Right renal cortex interstitium (tissue), 3 donors: ENCODE results near the gene RAB11FIP5. TPM values are rescaled to one million over a fixed set of nuclear protein-coding genes. Genes with fewer than 3 reads are reported as not detected.

Source experiments
- DNase-seq, 3 donors: peaks; one replicate each; pipeline ENCODE4 v3.0.0-alpha.2; 2013; ENCODE audit warnings: low read depth in 3 of 3, low spot score in 2 of 3
- polyA plus RNA-seq, 3 donors: library from polyadenylated mRNA; unstranded; fragments of 120-200 nt; gene quantifications; one replicate each; pipeline ENCODE4 v1.2.1, GENCODE V29; 2013; ENCODE audit not compliant: insufficient read length in 3 of 3

The RAB11FIP5 gene
- polyA plus RNA-seq, 3 donors, result 39.9 to 45.0 (median 40.3) TPM

DNA sequence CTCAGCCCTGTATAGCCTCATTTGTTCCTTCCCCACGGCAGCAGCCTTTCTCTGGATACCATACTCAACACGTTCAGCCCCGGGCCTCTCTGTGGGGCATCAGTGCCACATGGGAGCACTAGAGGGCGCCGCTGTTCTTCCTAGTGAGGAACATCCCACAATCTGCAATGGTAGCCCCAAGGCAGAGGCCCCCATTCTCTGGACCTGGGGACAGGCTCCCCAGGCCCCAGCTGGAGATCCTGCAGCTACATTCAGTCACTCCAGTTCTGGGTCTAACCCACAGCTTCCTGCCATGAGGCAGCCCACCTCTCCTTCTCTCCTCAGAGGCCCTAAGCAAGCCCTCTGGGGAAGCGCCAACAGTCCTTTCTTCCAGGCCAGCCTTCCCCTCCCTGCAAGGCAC lies 27.1 kb downstream of the RAB11FIP5 start:
- no peak for DNase-seq

DNA sequence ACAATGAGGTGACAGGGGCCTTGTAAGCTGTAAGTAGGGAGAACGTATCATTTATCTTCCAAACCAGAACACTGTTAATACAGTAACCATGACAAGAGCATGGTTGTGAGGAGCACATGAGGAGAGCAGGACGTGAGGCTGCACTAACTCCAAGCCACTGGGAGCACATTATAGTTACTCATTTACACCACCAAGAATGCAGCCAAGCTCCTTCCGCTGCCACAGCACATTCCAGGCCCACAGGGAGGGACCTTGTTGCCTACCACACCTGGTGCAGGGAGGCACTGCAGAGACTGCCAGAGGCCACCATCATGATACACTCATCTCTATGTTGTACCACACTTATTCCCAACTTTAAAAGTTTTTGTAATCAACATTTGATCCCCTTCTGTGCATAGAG lies 27.8 kb downstream of the RAB11FIP5 start:
- DNase-seq, result no peak

DNA sequence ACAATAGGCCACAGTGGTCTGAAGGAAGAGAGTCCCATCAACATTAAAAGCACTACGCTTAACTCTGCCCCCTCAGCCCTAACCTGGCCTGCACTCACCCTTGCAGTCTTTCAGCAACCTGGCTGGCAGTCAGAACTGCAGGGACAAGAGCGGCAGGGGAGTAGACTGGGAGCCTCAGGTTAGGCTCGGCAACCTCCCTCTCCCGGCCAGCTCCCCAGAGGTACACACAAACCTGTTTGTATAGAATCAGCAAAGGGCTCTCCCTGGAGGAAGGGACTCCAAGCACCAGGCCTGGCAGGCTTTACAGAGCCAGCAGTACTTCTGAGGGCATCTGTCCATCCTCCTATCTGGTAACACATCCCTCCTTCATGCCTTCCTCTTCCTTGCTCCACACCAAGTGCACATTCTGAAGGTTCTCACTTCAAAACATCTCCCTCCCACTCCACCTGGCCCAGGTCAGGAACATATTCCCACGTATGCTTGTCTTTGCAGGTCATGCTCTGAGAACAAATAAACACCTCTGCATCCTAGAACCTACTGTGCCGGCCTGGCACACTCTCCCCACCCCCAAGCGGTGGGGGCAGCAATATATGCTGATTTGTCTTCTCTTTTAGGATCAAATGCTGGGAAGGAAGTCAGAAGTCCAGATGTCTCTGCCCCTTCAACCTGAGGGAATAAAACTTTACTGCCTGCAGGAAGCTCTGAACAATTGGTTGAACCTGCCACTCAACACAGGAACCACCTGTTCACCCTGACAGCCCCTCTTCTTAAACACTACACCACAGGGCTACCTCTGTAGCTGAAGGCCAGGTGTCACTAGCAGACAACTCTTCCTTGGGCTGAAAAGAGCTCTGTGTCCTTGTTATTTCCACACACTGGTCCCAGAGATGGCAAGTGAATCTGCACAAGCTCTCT lies 28.6 kb downstream of the RAB11FIP5 start:
- DNase-seq, result no peak

- DNase-seq, result no peak
Observed at GRCh38 chr2:73082523-73083410, 30.0 kb downstream of the RAB11FIP5 start.

- no peak for DNase-seq
Observed at GRCh38 chr2:73081181-73081671, 31.5 kb downstream of the RAB11FIP5 start.

- DNase-seq, result no peak
Observed at GRCh38 chr2:73080321-73081131, 32.2 kb downstream of the RAB11FIP5 start.

- no peak for DNase-seq
Observed at GRCh38 chr2:73079636-73080035, 33.1 kb downstream of the RAB11FIP5 start.

DNA sequence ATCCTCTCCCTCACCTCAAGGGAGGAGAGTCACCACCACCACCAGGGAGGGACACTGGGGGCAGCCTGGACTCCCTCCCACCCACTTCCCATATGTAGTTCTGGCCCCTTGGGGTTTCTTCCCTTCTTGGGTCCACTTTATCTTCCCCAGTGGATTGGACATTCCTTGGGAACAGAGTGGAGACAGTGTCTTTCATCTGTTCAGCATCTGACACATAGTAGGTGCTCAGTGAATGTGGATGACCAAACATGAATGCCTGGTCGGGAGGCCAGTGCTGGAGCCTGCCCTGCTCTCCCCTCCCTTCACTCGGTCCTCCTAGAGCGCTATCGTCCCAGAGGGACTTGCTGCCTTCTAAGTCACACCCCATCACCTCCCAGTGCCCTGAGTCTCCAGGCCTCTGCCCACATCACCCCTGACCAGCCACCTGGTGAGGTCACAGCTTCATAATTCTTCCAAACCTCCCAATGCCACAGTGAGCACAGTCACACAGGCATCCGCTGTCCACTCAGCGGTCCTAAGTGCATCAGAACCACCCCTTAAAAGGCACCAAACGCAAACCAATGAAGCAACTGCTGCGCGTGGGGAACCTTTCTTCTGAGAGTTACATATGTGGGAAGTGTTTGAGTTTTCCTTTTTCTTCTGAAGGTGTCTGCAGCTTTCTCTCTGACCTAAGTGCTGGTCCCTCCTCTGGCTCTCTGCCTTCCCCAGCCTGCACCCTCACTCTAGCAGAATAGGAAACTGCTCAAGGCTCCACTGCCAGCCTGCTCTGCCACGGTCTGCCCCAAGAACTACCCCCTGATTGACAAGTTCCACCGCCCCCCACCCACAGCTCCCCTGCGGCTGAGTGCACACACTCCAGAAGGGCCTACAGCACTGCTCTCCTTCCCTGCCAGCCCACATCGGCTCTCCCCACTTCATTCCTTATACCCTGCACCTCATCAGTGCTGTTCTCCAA lies 34.0 kb downstream of the RAB11FIP5 start:
- DNase-seq, result no peak

DNA sequence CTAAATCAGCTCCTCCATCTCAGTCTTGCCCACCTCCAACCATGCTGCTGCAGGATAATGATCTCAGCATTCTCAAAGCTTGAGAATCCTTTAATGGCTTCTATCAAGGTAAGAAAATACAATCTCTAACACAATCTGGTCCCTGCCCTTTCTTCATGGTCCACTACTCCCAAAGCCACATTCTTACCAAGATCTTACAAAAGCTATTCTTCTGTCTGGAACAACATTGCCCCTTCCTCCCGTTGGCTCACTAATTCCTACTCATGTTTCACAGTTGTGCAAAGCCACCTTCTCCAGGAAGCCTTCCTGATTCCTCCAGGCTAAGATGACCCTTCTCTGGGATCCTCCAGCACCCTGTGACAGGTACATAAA lies 35.3 kb downstream of the RAB11FIP5 start:
- DNase-seq, result no peak

DNA sequence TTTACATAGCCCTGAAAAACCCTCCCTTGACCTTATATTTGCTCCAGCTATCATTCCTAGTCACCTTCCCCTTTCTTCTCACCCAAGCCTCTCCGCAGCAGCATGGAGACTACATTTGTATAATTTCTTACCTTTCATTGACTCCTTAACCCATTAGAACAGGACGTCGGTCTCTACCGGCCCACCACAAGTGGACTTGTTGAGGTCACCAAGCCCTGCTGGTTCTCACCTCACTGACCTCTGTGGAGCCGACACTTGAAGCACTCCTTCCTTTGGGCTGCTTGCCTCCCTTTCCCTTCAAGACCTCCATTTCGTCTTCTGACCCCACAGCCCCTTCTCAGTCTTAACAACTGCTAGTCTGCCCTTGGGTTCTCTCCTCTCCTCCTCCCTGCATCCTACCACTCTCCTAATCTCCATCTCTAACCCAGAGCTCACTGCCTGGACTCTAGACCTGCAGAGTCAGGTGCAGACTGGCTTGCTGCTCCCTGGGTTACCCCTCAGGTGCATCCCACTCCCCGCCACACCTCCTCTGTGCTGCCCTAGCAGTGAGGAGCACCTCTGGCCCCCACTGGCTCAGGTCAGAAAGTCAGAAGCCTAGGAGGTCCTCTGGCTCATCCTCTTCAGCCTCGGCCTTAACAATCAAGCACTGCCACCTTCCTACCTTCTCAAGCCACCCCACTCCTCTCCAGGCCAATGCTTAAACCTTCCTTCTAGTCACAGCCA lies 35.9 kb downstream of the RAB11FIP5 start:
- DNase-seq, result no peak

DNA sequence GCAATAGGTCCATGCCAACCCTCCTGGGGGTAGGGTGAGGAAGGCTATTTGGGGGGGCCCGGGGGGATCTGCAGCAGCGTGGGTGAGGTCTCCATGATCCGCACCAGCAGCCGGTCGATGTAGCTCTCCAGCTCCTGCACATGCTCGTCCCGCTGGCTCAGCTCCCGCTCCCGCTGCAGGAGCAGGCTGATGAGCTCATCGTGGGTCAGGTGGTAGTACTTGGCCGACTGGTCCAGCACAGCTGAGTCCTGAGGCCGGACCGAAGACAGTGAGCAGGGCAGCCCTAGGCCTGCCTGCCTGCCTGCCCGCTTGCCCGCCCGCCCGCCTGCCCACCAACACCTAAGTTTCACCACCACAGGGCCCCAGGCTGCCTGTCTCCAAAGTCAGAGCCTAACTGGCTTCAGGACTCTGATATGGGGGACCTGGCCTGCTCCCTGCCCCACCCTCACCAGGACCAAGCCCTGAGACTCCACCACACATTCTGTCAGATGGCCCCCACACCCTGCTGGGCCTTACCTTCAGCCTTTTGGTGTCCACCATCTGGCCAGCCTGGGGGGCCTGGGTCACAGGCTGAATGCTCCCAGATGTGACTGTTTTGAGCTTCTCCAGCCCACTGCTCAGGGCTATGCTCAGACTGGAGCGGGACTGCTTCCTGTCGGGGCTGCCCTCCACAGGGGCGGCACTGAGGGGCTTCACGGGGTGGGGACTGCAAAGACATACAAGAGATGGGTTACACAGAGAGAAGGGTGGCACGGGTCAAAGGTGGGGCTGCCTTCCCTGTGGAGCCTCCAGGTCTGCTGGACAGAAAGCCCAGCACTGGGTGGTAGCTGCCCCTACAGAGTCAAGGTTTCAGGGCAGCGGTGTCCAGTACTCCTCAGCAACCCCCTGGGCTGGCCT lies 37.0 kb downstream of the RAB11FIP5 start:
- DNase-seq, result no peak

- DNase-seq, result no peak
Observed at GRCh38 chr2:73074110-73075069, 38.4 kb downstream of the RAB11FIP5 start.

GRCh38 chr2:73072416-73072815 lies 40.3 kb downstream of the RAB11FIP5 start:
- DNase-seq, result no peak

GRCh38 chr2:73072129-73072395 lies 40.7 kb downstream of the RAB11FIP5 start:
- DNase-seq, result no peak

DNA sequence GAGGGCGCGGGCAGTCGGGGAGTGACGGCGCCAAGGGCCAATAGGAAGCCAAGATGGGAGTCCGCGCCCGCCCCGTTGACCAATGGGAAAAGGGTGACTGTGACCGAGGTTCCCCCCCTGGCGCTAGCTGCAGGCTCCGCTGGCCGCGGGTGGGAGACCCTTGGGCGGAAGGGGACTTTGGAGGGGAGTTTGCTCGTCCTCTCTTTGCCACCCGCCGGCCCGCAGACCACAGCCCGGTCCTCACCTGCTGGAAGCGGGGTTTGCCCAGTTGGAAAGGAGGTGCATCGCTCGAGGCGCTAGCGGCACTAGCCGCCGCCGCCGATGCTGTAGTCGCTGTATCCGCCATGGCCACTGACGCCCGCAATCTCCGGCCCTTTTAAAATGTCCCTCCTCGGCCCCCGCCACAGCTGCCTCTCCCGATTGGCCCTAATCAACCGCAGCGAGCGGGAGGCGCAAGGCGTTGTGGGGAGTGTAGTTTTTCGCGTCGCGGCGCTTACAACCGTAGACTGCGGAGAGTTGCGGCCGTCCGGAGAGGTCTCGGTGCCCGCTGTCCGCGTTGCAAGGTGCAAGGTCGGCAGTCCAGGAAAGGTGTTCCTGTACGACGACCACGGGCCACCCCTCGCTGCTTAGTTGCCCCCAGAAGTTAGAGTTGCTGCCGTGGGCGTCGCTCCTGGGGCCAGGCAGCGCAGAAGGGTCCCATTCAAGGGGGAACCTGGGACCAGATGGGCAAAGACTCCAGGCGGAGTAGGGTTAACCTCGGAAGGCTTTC lies 41.2 kb downstream of the RAB11FIP5 start, which contains the start of gene SFXN5:
SFXN5 (minus strand) TSS at position 353 of the 769 bp plus-strand sequence; CDS start at position 346, 7 bp downstream.
- peak; percentile 91 to 96 (median 94) for DNase-seq
